ENCODE measurements around the gene GALNT9.
"Not testable (repeated sequence)": the region's sequence is repeated elsewhere in the genome, so short reads cannot be mapped to it uniquely, and the experiment has no call there.

GALNT9 gene

GRCh38 chr12:132210223-132211055 lies 119.0 kb downstream of the GALNT9 start:
- no peak for FAIRE-seq

- no peak for FAIRE-seq
Measured at GRCh38 chr12:132209619-132210222, 119.7 kb downstream of the GALNT9 start.

GRCh38 chr12:132208153-132208823 lies 121.1 kb downstream of the GALNT9 start:
- FAIRE-seq: no peak

GRCh38 chr12:132207083-132207775 lies 122.2 kb downstream of the GALNT9 start:
- FAIRE-seq: no peak

GRCh38 chr12:132206046-132206434 lies 123.3 kb downstream of the GALNT9 start:
- FAIRE-seq: no peak

- no peak for FAIRE-seq
Measured at GRCh38 chr12:132205271-132206045, 123.9 kb downstream of the GALNT9 start.

- FAIRE-seq: no peak
Measured at GRCh38 chr12:132204793-132205270, 124.6 kb downstream of the GALNT9 start.

- FAIRE-seq: no peak
Measured at GRCh38 chr12:132204063-132204792, 125.2 kb downstream of the GALNT9 start.

- FAIRE-seq: no peak
Measured at GRCh38 chr12:132202929-132203721, 126.3 kb downstream of the GALNT9 start.

GRCh38 chr12:132201391-132202120 lies 127.8 kb downstream of the GALNT9 start:
- FAIRE-seq: no peak

- FAIRE-seq: no peak
Measured at GRCh38 chr12:132200800-132201199, 128.6 kb downstream of the GALNT9 start.

- no peak for FAIRE-seq
Measured at GRCh38 chr12:132199526-132200319, 129.7 kb downstream of the GALNT9 start.

GRCh38 chr12:132199101-132199500 lies 130.3 kb downstream of the GALNT9 start:
- FAIRE-seq: no peak

GRCh38 chr12:132197581-132198354 lies 131.6 kb downstream of the GALNT9 start:
- no peak for FAIRE-seq

GRCh38 chr12:132196873-132197390 lies 132.5 kb downstream of the GALNT9 start:
- FAIRE-seq: no peak

- no peak for FAIRE-seq
Measured at GRCh38 chr12:132196038-132196872, 133.1 kb downstream of the GALNT9 start.

GRCh38 chr12:132195242-132195641 lies 134.1 kb downstream of the GALNT9 start:
- FAIRE-seq: not testable (repeated sequence)

All from colon (tissue), 2 donors.